Measurements from ENCODE around the gene VPS8.
"Not testable (repeated sequence)": the region's sequence is repeated elsewhere in the genome, so short reads cannot be mapped to it uniquely, and the experiment has no call there.

- TF ChIP-seq DR1 (CRISPR knock-in tag; IDR thresholded peaks at IDR 0.05); SRY (CRISPR knock-in tag; IDR thresholded peaks at IDR 0.05); NBN (conservative IDR thresholded peaks at IDR 0.05); REST (IDR thresholded peaks at IDR 0.05; ENCODE audit: borderline replicate concordance in 1 of 2, low read depth in 1 of 2, low read length in 2 of 2); CTCF (CRISPR knock-in tag; IDR thresholded peaks at IDR 0.05); KLF12 (CRISPR knock-in tag; IDR thresholded peaks at IDR 0.05; ENCODE audit: borderline replicate concordance); JUND (CRISPR knock-in tag; IDR thresholded peaks at IDR 0.05); BHLHE40 (IDR thresholded peaks at IDR 0.05; ENCODE audit: low read length); ZMYM2 (CRISPR knock-in tag; IDR thresholded peaks at IDR 0.05); ZNF547 (CRISPR knock-in tag; IDR thresholded peaks at IDR 0.05); GABPB1 (CRISPR knock-in tag; IDR thresholded peaks at IDR 0.05); ZFX (CRISPR knock-in tag; IDR thresholded peaks at IDR 0.05; ENCODE audit: low read depth); MAZ (IDR thresholded peaks at IDR 0.05; ENCODE audit: borderline replicate concordance, low read depth, low read length); MAZ (CRISPR knock-in tag; IDR thresholded peaks at IDR 0.05; ENCODE audit: low read depth): not testable (repeated sequence)
Observed at GRCh38 chr3:185017996-185018395, 206.0 kb downstream of the VPS8 start.

Data from HepG2 (cell line).